Neural cell (in vitro differentiated cells): ENCODE results near the gene GEMIN2. TPM values are rescaled to one million over a fixed set of nuclear protein-coding genes. Genes with fewer than 3 reads are reported as not detected.

ENCODE experiments used
- H2AFZ ChIP-seq: fragments of 200-600, 300-800 bp; sonication (generic), shearing (Covaris generic); 2 replicates; pipeline ENCODE4 v1.6.0; 2014; ENCODE audit warnings: low read depth, mild to moderate bottlenecking, antibody characterized with exemption, low read length, moderate library complexity
- H3F3A ChIP-seq: fragments of 200-600 bp; shearing (Covaris generic); 2 replicates; pipeline ENCODE4 v1.6.1; 2016; ENCODE audit warnings: mild to moderate bottlenecking, moderate library complexity, mixed read lengths, antibody characterized with exemption, low read length; ENCODE audit not compliant: insufficient read depth, poor library complexity, severe bottlenecking
- H3K27ac ChIP-seq: fragments of 200-600, 300-800 bp; sonication (generic), shearing (Covaris generic); 2 replicates; pipeline ENCODE4 v1.5.1; 2014; ENCODE audit warnings: mild to moderate bottlenecking, low read length, moderate library complexity
- H3K27me3 ChIP-seq: fragments of 300-800, 200-600 bp; sonication (generic), shearing (Covaris generic); 2 replicates; pipeline ENCODE4 v1.6.0; 2014; ENCODE audit warnings: mild to moderate bottlenecking, low read depth, low read length, moderate library complexity; ENCODE audit not compliant: insufficient read depth
- H3K36me3 ChIP-seq: fragments of 300-800, 200-600 bp; sonication (generic), shearing (Covaris generic); 2 replicates; pipeline ENCODE4 v1.5.1; 2014; ENCODE audit warnings: mild to moderate bottlenecking, antibody characterized with exemption, low read length, moderate library complexity; ENCODE audit not compliant: insufficient read depth
- H3K4me2 ChIP-seq: fragments of 300-800, 200-600 bp; sonication (generic), shearing (Covaris generic); 2 replicates; pipeline ENCODE4 v1.6.0; 2014; ENCODE audit warnings: mild to moderate bottlenecking, low read length
- H3K4me3 ChIP-seq: fragments of 300-800, 200-600 bp; sonication (generic), shearing (Covaris generic); 2 replicates; pipeline ENCODE4 v1.5.1; 2014; ENCODE audit warnings: mild to moderate bottlenecking, low read length, moderate library complexity
- H3K79me2 ChIP-seq: fragments of 200-600 bp; shearing (Covaris generic); replicated peaks from 2 replicates; pipeline ENCODE4 v1.6.0; 2014; ENCODE audit warnings: mild to moderate bottlenecking, low read length, moderate library complexity; ENCODE audit not compliant: insufficient read depth
- H3K9ac ChIP-seq: fragments of 300-800, 200-600 bp; sonication (generic), shearing (Covaris generic); 2 replicates; pipeline ENCODE4 v1.6.1; 2016; ENCODE audit warnings: mild to moderate bottlenecking, low read length, mixed read lengths
- H3K9me2 ChIP-seq: fragments of 200-600 bp; shearing (Covaris generic); 2 replicates; pipeline ENCODE4 v1.6.1; 2016; ENCODE audit warnings: mild to moderate bottlenecking, low read length, mixed read lengths; ENCODE audit not compliant: insufficient read depth
- H3K9me3 ChIP-seq: fragments of 200-600, 300-800 bp; sonication (generic), shearing (Covaris generic); 2 replicates; pipeline ENCODE4 v1.6.1; 2016; ENCODE audit warnings: mild to moderate bottlenecking, mixed run types, low read length, moderate library complexity, mixed read lengths
- H4K20me1 ChIP-seq: fragments of 200-600 bp; shearing (Covaris generic); 2 replicates; pipeline ENCODE4 v1.6.1; 2016; ENCODE audit warnings: mild to moderate bottlenecking, mixed run types; ENCODE audit not compliant: insufficient read depth
- EP300 ChIP-seq: fragments of 450-650 bp; conservative IDR thresholded peaks from 2 replicates; pipeline ENCODE4 v1.6.1; 2014; ENCODE audit warnings: antibody characterized with exemption, mild to moderate bottlenecking, moderate library complexity; ENCODE audit not compliant: poor library complexity, severe bottlenecking
- EZH2 ChIP-seq: fragments of 200-600, 300-800 bp; shearing (Covaris generic), sonication (generic); IDR thresholded peaks from 2 replicates; pipeline ENCODE4 v1.6.1; 2014; ENCODE audit warnings: antibody characterized with exemption, low read length, borderline replicate concordance, mild to moderate bottlenecking; ENCODE audit not compliant: insufficient read depth, poor library complexity, severe bottlenecking
- MXI1 ChIP-seq: fragments of 450-650 bp; conservative IDR thresholded peaks from 2 replicates; pipeline ENCODE4 v1.6.1; 2014; ENCODE audit warnings: antibody characterized with exemption, mild to moderate bottlenecking; ENCODE audit not compliant: poor library complexity, severe bottlenecking
- POLR2AphosphoS5 ChIP-seq: IDR thresholded peaks from 2 replicates; pipeline ENCODE4 v1.6.1; 2012
- RAD21 ChIP-seq: fragments of 450-650 bp; conservative IDR thresholded peaks from 2 replicates; pipeline ENCODE4 v1.6.1; 2014; ENCODE audit warnings: antibody characterized with exemption, mild to moderate bottlenecking, moderate library complexity
- SMC3 ChIP-seq: fragments of 450-650 bp; conservative IDR thresholded peaks from 2 replicates; pipeline ENCODE4 v1.6.1; 2014; ENCODE audit warnings: antibody characterized with exemption, mild to moderate bottlenecking, moderate library complexity; ENCODE audit not compliant: poor library complexity
- TAF1 ChIP-seq: IDR thresholded peaks from 2 replicates; pipeline ENCODE4 v1.6.1; 2012; ENCODE audit warnings: low read depth
- polyA plus RNA-seq: library from polyadenylated mRNA; depleted of rRNA; stranded (reverse); fragments of >200 nt; gene quantifications from 2 replicates; pipeline ENCODE4 v1.2.3, GENCODE V29; 2014
- TF ChIP-seq, protein P1 (sequence below): IDR thresholded peaks from 2 replicates; pipeline ENCODE4 v1.6.1; 2012; ENCODE audit warnings: borderline replicate concordance
- TF ChIP-seq, protein P2 (sequence below): fragments of 450-650 bp; IDR thresholded peaks from 2 replicates; pipeline ENCODE4 v1.5.1; 2014; ENCODE audit warnings: antibody characterized with exemption, mild to moderate bottlenecking, moderate library complexity; ENCODE audit not compliant: poor library complexity, severe bottlenecking

Gene GEMIN2
- polyA plus RNA-seq, 1 donor from 2014 or later, result 88.2 TPM

DNA sequence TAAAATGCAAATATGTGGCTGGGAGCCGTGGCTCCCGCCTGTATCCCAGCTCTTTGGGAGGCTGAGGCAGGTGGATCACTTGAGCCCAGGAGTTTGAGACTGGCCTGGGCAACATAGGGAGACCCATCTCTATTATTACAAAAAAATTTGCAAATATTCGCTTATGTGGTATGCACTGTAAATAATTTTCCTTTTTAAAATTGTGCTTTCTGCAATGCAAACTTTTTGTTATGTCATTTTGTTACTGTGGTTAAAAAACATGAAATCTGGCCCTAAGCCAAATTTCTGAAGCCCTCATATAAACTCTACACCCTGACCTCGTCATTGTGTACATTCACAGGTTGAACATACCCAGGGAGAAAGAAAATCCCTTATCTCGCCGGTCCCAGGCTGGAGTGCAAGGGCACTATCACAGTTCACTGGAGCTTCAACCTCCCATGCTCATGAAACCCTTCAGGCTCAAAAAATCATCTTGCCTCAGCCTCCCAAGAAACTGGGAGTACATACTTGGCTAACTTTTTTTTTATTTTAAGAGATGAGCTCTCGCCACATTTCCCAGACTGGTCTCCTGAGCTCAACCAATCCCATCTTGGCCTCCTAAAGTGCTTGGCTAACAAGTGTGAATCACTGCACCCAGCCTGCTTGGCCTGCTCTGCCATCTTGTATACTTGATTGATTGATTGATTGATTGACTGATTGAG, 31.3 kb downstream of the GEMIN2 start:
- H3K27me3 ChIP-seq, result no peaks in the 10 kb centered on the region
- no peak overlapping the region for H3K27ac ChIP-seq
- H3K9ac ChIP-seq, result no peak overlapping the region
- H3K4me3 ChIP-seq, result no peak overlapping the region
- no peak overlapping the region for H2AFZ ChIP-seq
- no peaks in the 10 kb centered on the region for H4K20me1 ChIP-seq
- H3K9me3 ChIP-seq, result no peaks in the 10 kb centered on the region
- H3K36me3 ChIP-seq, result peaks cover 6% of the 10 kb centered on the region
- H3K4me2 ChIP-seq, result no peak overlapping the region
- H3K79me2 ChIP-seq, result no peaks in the 10 kb centered on the region
- H3F3A ChIP-seq, result no peaks in the 10 kb centered on the region
- no peaks in the 10 kb centered on the region for H3K9me2 ChIP-seq
- TF ChIP-seq, protein P1, sequence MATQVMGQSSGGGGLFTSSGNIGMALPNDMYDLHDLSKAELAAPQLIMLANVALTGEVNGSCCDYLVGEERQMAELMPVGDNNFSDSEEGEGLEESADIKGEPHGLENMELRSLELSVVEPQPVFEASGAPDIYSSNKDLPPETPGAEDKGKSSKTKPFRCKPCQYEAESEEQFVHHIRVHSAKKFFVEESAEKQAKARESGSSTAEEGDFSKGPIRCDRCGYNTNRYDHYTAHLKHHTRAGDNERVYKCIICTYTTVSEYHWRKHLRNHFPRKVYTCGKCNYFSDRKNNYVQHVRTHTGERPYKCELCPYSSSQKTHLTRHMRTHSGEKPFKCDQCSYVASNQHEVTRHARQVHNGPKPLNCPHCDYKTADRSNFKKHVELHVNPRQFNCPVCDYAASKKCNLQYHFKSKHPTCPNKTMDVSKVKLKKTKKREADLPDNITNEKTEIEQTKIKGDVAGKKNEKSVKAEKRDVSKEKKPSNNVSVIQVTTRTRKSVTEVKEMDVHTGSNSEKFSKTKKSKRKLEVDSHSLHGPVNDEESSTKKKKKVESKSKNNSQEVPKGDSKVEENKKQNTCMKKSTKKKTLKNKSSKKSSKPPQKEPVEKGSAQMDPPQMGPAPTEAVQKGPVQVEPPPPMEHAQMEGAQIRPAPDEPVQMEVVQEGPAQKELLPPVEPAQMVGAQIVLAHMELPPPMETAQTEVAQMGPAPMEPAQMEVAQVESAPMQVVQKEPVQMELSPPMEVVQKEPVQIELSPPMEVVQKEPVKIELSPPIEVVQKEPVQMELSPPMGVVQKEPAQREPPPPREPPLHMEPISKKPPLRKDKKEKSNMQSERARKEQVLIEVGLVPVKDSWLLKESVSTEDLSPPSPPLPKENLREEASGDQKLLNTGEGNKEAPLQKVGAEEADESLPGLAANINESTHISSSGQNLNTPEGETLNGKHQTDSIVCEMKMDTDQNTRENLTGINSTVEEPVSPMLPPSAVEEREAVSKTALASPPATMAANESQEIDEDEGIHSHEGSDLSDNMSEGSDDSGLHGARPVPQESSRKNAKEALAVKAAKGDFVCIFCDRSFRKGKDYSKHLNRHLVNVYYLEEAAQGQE, result no peak
- no peak for TF ChIP-seq POLR2AphosphoS5

DNA sequence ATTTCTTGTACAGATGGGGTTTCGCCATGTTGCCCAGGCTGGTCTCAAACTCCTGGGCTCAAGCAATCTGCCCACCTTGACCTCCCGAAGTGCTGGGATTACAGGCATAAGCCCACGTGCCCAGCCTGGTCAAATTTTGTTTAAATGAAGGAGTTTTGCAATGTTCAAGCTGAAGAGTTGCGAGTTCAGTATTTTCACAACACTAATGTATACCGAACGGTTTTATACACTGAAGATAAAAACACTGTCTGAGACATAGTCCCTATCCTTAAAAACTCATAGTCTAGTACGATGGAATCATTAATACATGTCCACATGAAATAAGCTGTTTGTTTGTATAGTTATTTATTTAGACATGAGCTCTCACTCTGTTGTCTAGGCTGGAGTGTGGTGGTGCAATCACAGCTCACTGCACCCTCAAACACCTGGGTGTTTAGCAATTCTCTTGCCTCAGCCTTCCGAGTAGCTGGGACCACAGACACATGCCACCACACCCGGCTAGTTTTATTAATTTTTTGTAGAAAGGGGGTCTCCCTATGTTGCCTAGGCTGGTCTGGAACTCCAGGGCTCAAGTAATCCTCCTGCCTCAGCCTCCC, 40.6 kb downstream of the GEMIN2 start:
- Histone ChIP-seq H3K4me3 (no peak overlapping the region), H3K9me2 (no peaks in the 10 kb centered on the region), H2AFZ (no peak overlapping the region), H3K36me3 (no peaks in the 10 kb centered on the region), H3K27ac (no peak overlapping the region), H3K9me3 (no peaks in the 10 kb centered on the region), H3K79me2 (no peaks in the 10 kb centered on the region), H3F3A (no peaks in the 10 kb centered on the region), H3K4me2 (no peak overlapping the region), H3K9ac (no peak overlapping the region), H3K27me3 (no peaks in the 10 kb centered on the region), H4K20me1 (no peaks in the 10 kb centered on the region)
- TF ChIP-seq RAD21 (no peak), EZH2 (no peak), SMC3 (no peak), MXI1 (no peak), EP300 (no peak), POLR2AphosphoS5 (no peak), TAF1 (no peak)
- TF ChIP-seq, protein P2, sequence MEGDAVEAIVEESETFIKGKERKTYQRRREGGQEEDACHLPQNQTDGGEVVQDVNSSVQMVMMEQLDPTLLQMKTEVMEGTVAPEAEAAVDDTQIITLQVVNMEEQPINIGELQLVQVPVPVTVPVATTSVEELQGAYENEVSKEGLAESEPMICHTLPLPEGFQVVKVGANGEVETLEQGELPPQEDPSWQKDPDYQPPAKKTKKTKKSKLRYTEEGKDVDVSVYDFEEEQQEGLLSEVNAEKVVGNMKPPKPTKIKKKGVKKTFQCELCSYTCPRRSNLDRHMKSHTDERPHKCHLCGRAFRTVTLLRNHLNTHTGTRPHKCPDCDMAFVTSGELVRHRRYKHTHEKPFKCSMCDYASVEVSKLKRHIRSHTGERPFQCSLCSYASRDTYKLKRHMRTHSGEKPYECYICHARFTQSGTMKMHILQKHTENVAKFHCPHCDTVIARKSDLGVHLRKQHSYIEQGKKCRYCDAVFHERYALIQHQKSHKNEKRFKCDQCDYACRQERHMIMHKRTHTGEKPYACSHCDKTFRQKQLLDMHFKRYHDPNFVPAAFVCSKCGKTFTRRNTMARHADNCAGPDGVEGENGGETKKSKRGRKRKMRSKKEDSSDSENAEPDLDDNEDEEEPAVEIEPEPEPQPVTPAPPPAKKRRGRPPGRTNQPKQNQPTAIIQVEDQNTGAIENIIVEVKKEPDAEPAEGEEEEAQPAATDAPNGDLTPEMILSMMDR, result no peak
- TF ChIP-seq, protein P1, result no peak
